Spleen (tissue), 11 donors: ENCODE results near the gene EMC10. TPM values are rescaled to one million over a fixed set of nuclear protein-coding genes. Genes with fewer than 3 reads are reported as not detected.
"Not testable (repeated sequence)": the region's sequence is repeated elsewhere in the genome, so short reads cannot be mapped to it uniquely, and the experiment has no call there.

Source experiments
- DNase-seq: peaks from one replicate; pipeline ENCODE4 v3.0.0-alpha.2; 2020
- H3K27ac ChIP-seq, 8 donors: fragments of 200-600 bp; sonication (generic) in 7 of 8; 1 replicate in 4 of 8; 2 replicates in 4 of 8; pipeline versions ENCODE4 v1.5.0 to v1.8.0; 2016 to 2021; ENCODE audit warnings: inconsistent platforms in 4 of 8, mild to moderate bottlenecking in 4 of 8, moderate library complexity in 1 of 8
- H3K27me3 ChIP-seq, 7 donors: fragments of 200-600 bp; sonication (generic) in 6 of 7; replicated peaks in 1 of 7; 1 replicate in 4 of 7; 2 replicates in 3 of 7; pipeline versions ENCODE4 v1.5.0 to v1.8.0; 2016 to 2021; ENCODE audit warnings: inconsistent platforms in 3 of 7, mild to moderate bottlenecking in 1 of 7
- H3K36me3 ChIP-seq, 6 donors: fragments of 200-600 bp; sonication (generic) in 5 of 6; 1 replicate in 4 of 6; 2 replicates in 2 of 6; pipeline versions ENCODE4 v1.5.0 to v1.8.0; 2016 to 2021; ENCODE audit warnings: inconsistent platforms in 2 of 6
- H3K4me1 ChIP-seq, 6 donors: fragments of 200-600 bp; sonication (generic) in 5 of 6; 1 replicate in 3 of 6; 2 replicates in 3 of 6; pipeline versions ENCODE4 v1.5.0 to v1.8.0; 2016 to 2021; ENCODE audit warnings: inconsistent platforms in 3 of 6
- H3K4me3 ChIP-seq, 8 donors: fragments of 200-600 bp; sonication (generic) in 7 of 8; 1 replicate in 4 of 8; 2 replicates in 4 of 8; pipeline versions ENCODE4 v1.5.0 to v1.8.0; 2016 to 2021; ENCODE audit warnings: inconsistent platforms in 4 of 8, mild to moderate bottlenecking in 4 of 8, moderate library complexity in 2 of 8
- H3K9me3 ChIP-seq, 8 donors: fragments of 200-600 bp; sonication (generic) in 7 of 8; 1 replicate in 4 of 8; 2 replicates in 4 of 8; pipeline versions ENCODE4 v1.5.0 to v1.8.0; 2016 to 2021; ENCODE audit warnings: inconsistent platforms in 4 of 8
- CTCF ChIP-seq, 11 experiments: fragments of 200-600 bp in 7 of 11; fragments of 450-650 bp in 4 of 11; sonication (generic) in 4 of 11; IDR thresholded peaks in 8 of 11; conservative IDR thresholded peaks in 3 of 11; 1 replicate in 7 of 11; 2 replicates in 4 of 11; pipeline versions ENCODE4 v1.4.0 to v1.8.0; 2016 to 2021; ENCODE audit warnings: antibody characterized with exemption in 11 of 11, inconsistent platforms in 4 of 11, mild to moderate bottlenecking in 1 of 11
- POLR2A ChIP-seq, 3 donors: fragments of 450-650 bp; IDR thresholded peaks; one replicate each; pipeline ENCODE4 v1.5.1; 2017; ENCODE audit warnings: antibody characterized with exemption in 3 of 3, mild to moderate bottlenecking in 1 of 3
- POLR2AphosphoS5 ChIP-seq, 3 donors: sonication (generic); formaldehyde crosslinking; IDR thresholded peaks; one replicate each; pipeline ENCODE4 v1.5.1; 2017; ENCODE audit warnings: antibody characterized with exemption in 3 of 3
- WGBS, 5 donors: extraction: QIAGEN DNeasy Blood & Tissue Kit in 3 of 5; methylation state at CpG; one replicate each; pipeline versions ENCODE4 v1.1.5 to v1.1.7; 2013 to 2018; 5-methylcytosine and 5-hydroxymethylcytosine counted together
- intact Hi-C: fragments of 100-400 bp; cut with DNase I; formaldehyde crosslinking; loops from one replicate; pipeline ENCODE4 v1.15.0; 2023; ENCODE audit warnings: low total_unique reads
- polyA plus RNA-seq, 3 donors: library from polyadenylated mRNA; stranded (reverse); fragments of 200-250 nt; gene quantifications; one replicate each; pipeline ENCODE4 v1.2.1, GENCODE V29; 2013
- total RNA-seq, 7 donors: library from RNA; depleted of rRNA in 3 of 7; stranded (reverse); fragments of >200 nt in 3 of 7; fragmentation: NEBNext Ultra II Directional in 4 of 7; extraction: Animal tissue kit (Norgen Biotek cat#: 25700) in 4 of 7; gene quantifications; one replicate each; pipeline versions ENCODE4 v1.1.0 to v1.2.1, GENCODE V29; 2016 to 2021
- donor health status: healthy with polysubstance abuse.
- donor health status: DM: no; HTN: no; CAD: no; lungs with moderate emphysema.
- donor health status: DM: no; HTN: no; CAD: no.
- donor health status: Bipolar disorder and iron deficiency.
- donor health status: healthy.
- donor health status: DM: no; HTN: no; CAD: no.
- donor health status: DM: yes; HTN: yes; CAD: no.

Gene EMC10
- total and polyA plus RNA-seq, 10 donors = 31.0 to 72.6 (median 60.1) TPM

GRCh38 chr19:50466706-50467039 is 9.6 kb upstream of the EMC10 start:
- no peaks in the 10 kb centered on the region for H3K36me3 ChIP-seq
- no peaks in the 10 kb centered on the region for H3K4me1 ChIP-seq
- no peak overlapping the region for H3K27ac ChIP-seq
- 82 to 87% (median 85%) methylated on average over 10 to 11 of the region's 11 CpGs for WGBS, 5 donors
- peaks cover 0 to 8% (median 0%) of the 10 kb centered on the region in 7 donors for H3K27me3 ChIP-seq
- DNase-seq = no peak
- no peaks in the 10 kb centered on the region for H3K9me3 ChIP-seq
- no peak overlapping the region for H3K4me3 ChIP-seq
- TF ChIP-seq POLR2AphosphoS5 (IDR thresholded peaks at IDR 0.05) (no peak), POLR2A (IDR thresholded peaks at IDR 0.05) (no peak), CTCF (IDR thresholded peaks at IDR 0.05 in 8 of 11, conservative IDR thresholded peaks at IDR 0.05 in 3 of 11) (no peak)
- intact Hi-C loops = no loop called here

GRCh38 chr19:50467566-50467965 is 8.7 kb upstream of the EMC10 start:
- no peaks in the 10 kb centered on the region for H3K36me3 ChIP-seq
- DNase-seq = no peak
- H3K27ac ChIP-seq = no peak overlapping the region
- no peaks in the 10 kb centered on the region for H3K9me3 ChIP-seq
- WGBS, 5 donors = 66 to 82% (median 77%) methylated on average over 18 of the region's 18 CpGs
- H3K27me3 ChIP-seq = peaks cover 0 to 1% (median 0%) of the 10 kb centered on the region in 7 donors
- intact Hi-C loops = no loop called here
- H3K4me1 ChIP-seq = no peaks in the 10 kb centered on the region
- no peak overlapping the region for H3K4me3 ChIP-seq
- TF ChIP-seq CTCF (IDR thresholded peaks at IDR 0.05 in 8 of 11, conservative IDR thresholded peaks at IDR 0.05 in 3 of 11) = no peak
- no peak for TF ChIP-seq POLR2A (IDR thresholded peaks at IDR 0.05)
- TF ChIP-seq POLR2AphosphoS5 (IDR thresholded peaks at IDR 0.05) = no peak

- Histone ChIP-seq H3K9me3 (no peaks in the 10 kb centered on the region), H3K4me3 (no peak overlapping the region), H3K4me1 (no peaks in the 10 kb centered on the region), H3K27me3 (no peaks in the 10 kb centered on the region), H3K27ac (no peak overlapping the region), H3K36me3 (no peaks in the 10 kb centered on the region)
- no peak for DNase-seq
- intact Hi-C loops = no loop called here
- WGBS, 5 donors = 79 to 93% (median 86%) methylated on average over 6 of the region's 6 CpGs
- no peak for TF ChIP-seq POLR2A (IDR thresholded peaks at IDR 0.05)
- no peak for TF ChIP-seq POLR2AphosphoS5 (IDR thresholded peaks at IDR 0.05)
These were observed 7.5 kb upstream of the EMC10 start for GRCh38 chr19:50468818-50469217.

- WGBS, 5 donors = 60 to 77% (median 70%) methylated on average over 3 of the region's 3 CpGs
- H3K4me3 ChIP-seq, H3K36me3 ChIP-seq, intact Hi-C loops, H3K27me3 ChIP-seq, H3K9me3 ChIP-seq, H3K27ac ChIP-seq, DNase-seq: not testable (repeated sequence)
- peaks cover 13 to 23% (median 18%) of the 10 kb centered on the region in 6 donors for H3K4me1 ChIP-seq
These were observed 3.0 kb upstream of the EMC10 start for GRCh38 chr19:50473336-50473735.

GRCh38 chr19:50475101-50475568 is 1.2 kb upstream of the EMC10 start:
- peaks cover 3 to 25% (median 21%) of the 10 kb centered on the region in 6 donors for H3K36me3 ChIP-seq
- H3K27me3 ChIP-seq = no peaks in the 10 kb centered on the region
- WGBS, 5 donors = 76 to 86% (median 83%) methylated on average over 8 to 12 of the region's 12 CpGs
- DNase-seq = peak; percentile 74
- H3K4me1 ChIP-seq = peaks cover 13 to 40% (median 26%) of the 10 kb centered on the region in 6 donors
- TF ChIP-seq POLR2AphosphoS5 (IDR thresholded peaks at IDR 0.05) = no peak
- no peak for TF ChIP-seq POLR2A (IDR thresholded peaks at IDR 0.05)
- TF ChIP-seq CTCF (IDR thresholded peaks at IDR 0.05 in 8 of 11, conservative IDR thresholded peaks at IDR 0.05 in 3 of 11) = no peak
- H3K27ac ChIP-seq = no peak overlapping the region
- intact Hi-C loops = no loop called here
- no peaks in the 10 kb centered on the region for H3K9me3 ChIP-seq
- H3K4me3 ChIP-seq = no peak overlapping the region
